ENCODE results near the gene DERA.
"Not testable (repeated sequence)": the region's sequence is repeated elsewhere in the genome, so short reads cannot be mapped to it uniquely, and the experiment has no call there.

DERA gene

GRCh38 chr12:16014394-16014793 lies 103.3 kb downstream of the DERA start:
- not testable (repeated sequence) for DNase-seq

- no peak for DNase-seq
Observed at GRCh38 chr12:16016748-16017147, 105.6 kb downstream of the DERA start.

- no peak for DNase-seq
Observed at GRCh38 chr12:16018306-16018705, 107.2 kb downstream of the DERA start.

- no peak for DNase-seq
Observed at GRCh38 chr12:16019136-16019535, 108.0 kb downstream of the DERA start.

GRCh38 chr12:16020031-16020430 lies 108.9 kb downstream of the DERA start:
- no peak for DNase-seq

GRCh38 chr12:16021026-16021425 lies 109.9 kb downstream of the DERA start:
- no peak for DNase-seq

DNA sequence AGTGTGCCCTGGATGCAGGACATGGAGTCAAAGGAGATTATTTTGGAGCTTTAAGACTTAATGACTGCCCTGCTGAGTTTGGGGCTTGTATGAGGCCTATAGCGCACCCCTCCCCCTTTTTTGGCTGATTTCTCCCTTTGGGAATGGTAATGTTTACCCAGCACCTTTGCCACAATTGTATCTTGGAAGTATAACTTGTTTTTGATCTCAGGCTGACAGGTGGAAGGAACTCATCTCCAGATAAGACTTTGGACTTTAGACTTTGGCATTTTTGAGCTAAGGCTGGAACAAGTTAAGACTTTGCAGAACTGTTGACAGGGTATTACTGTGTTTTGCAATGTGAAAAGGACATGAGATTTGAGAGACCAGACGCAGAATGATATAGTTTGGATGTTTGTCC lies 110.5 kb downstream of the DERA start:
- no peak for DNase-seq

GRCh38 chr12:16027002-16027401 lies 115.9 kb downstream of the DERA start:
- no peak for DNase-seq

DNA sequence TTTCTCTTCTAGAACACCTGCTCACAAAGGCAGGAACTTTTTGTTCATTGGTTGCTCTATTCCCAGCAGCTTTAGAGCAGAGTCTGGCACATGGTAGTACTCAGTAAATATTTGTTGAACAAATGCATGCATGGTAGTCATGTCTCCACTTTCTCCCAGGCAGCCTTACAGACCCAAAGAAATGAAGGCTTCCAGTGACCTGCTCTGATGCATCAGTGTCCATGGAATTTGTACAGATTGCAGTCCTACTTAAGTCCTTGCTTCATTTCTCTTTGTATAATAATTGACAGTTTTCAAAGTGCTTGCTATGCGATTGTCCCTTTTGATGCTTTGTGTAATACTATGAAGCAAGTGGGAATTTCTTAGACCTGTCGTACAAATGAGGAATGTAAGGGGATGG lies 119.6 kb downstream of the DERA start:
- peak; percentile 83 for DNase-seq

DNA sequence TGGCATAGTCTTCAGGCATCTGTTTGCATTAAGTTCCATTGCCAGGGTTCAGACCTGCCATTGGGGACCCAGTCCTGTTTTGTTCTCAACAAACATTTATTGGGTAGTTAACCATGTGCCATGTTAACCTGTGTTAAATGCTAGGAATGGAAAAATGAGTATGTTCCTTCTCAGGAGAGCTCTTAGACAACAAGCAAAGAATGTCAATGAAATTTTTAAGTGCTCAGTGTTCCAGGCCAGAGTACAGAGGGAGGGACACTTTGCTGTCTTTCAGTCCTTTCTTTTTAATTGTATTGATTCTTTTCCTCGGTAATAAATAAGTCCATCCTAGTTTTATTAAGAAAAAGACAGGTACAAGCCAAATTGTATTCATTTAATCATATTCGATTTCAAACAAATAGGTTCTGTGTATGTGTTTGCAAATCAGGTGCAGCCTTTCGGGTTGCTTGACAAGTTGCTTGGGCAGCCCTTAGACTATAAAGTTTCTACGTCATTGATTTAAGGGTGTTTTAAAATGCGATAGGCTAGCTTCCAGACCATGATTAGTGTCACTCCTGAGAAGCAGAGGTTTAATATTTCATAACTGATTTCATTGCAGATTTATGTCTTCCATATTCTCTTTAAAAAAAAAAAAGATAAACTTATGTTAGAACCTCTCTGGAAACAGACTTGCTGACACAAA lies 123.1 kb downstream of the DERA start:
- DNase-seq: no peak

DNA sequence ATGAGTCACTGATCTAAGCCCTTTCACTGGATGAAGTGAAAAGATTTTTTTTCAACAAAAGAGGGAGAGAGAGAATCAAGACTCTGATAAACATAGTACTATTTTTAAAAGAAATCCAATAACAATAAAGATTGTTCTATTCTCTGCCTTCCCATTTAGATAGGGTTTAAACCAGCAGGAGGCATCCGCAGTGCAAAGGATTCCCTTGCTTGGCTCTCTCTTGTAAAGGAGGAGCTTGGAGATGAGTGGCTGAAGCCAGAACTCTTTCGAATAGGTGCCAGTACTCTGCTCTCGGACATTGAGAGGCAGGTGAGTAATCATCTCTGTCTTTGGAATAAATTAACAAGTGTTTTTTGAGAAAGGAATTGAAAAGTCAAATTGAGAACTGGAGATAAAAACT lies 124.9 kb downstream of the DERA start:
- DNase-seq: no peak

DNA sequence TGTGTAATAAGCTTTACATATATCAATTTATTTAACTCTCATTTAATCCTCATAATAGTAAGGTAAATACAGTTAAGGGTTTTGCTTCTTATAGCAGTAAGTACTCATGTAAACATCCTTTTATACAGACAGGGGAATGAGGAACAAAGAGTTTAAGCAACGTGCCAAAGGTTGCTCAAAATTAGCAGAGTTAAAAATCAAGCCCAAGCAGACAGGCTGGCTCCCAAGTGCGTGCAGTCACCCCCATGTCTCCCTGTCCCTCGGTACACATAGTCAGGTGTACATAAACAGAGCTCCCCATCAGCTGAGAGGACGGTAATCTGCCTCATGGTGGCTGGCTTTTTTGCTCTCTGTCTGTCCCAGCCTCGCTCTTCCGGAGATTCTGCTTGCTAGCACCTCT lies 126.4 kb downstream of the DERA start:
- peak; percentile 53 for DNase-seq

GRCh38 chr12:16043480-16043879 lies 132.3 kb downstream of the DERA start:
- no peak for DNase-seq

- DNase-seq: no peak
Observed at GRCh38 chr12:16046266-16046665, 135.1 kb downstream of the DERA start.

DNA sequence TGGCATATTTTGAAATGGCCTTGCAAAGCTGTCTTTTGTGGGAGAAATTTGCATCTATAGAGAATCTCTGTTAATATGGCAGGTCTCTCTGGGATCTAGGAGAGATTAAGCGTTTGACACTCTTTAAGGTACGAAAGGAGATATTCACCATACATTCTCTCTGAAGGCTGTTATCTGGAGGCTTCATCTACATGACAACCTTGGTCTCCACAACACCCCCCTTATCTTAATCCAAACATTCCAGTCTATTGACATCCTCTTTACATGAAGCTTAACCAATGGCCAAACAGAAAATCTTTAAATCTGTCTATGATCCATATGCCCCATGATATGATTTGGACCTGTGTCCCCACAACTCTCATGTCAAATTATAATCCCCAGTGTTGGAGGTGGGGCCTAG lies 137.4 kb downstream of the DERA start:
- no peak for DNase-seq

GRCh38 chr12:16056910-16057309 lies 145.8 kb downstream of the DERA start:
- no peak for DNase-seq

- not testable (repeated sequence) for DNase-seq
Observed at GRCh38 chr12:16057351-16057751, 146.2 kb downstream of the DERA start.

- DNase-seq: no peak
Observed at GRCh38 chr12:16062611-16063010, 151.5 kb downstream of the DERA start.

DNA sequence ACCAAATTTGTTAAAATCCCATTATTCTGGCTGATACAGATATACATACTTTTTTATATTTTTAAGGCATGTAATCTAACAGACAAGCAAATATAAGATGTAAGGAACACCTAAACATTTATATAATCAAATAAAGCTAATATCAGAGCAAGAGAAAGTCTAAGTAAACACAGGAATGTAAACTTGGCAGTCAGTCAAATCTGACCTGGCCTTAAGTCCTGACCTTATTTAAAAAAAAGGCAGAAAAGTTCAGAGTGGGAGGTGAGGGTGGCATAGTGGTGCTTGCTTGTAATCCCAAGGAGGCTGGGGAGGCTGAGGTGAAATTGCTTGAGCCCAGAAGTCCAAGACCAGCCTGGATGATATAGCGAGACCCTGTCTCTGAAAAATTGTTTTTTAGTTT lies 152.6 kb downstream of the DERA start:
- no peak for DNase-seq

- no peak for DNase-seq
Observed at GRCh38 chr12:16070113-16070512, 159.0 kb downstream of the DERA start.

GRCh38 chr12:16072678-16073077 lies 161.5 kb downstream of the DERA start:
- DNase-seq: no peak

DNA sequence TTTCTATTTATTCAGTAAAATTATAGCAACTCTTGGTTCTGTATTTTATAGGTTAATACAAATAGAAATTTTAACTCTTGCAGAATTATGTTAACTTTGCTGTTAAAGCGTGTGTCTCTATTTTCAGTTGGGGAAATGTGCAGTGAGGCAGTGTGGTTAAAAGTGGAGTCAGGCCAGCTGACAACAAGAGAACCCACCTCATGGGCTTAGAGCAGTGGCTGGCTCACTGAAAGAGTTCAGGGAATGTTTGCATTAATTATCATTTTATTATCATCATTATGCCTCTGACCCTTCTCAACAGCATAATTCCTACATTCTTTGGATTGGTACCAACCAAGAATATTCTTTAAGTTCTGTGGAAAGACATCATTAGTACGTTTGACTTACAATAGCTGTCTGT lies 163.8 kb downstream of the DERA start:
- DNase-seq: no peak

GRCh38 chr12:16075887-16076286 lies 164.8 kb downstream of the DERA start:
- no peak for DNase-seq

DNA sequence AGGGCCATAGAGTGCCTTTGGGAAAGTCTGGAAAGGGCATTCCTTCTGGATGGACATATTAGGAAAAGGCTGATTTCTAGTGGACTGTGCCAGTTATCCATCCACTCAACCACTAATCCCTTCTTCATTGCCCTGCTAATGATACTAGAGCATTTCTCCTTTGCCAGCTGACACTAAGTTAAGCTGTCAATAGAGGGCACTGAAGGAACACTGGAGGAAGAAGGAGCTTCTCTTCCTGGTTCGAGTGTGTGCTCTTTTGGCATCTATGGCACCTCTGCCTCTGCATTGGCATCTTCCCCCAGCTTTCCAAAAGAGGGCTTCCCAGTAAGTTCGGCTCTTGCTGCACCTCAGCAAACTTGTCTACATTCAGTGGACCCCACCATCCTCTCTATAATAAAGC lies 165.4 kb downstream of the DERA start:
- DNase-seq: peak; percentile 26

GRCh38 chr12:16076970-16077522 lies 165.9 kb downstream of the DERA start:
- no peak for DNase-seq
